Neuronal stem cell (in vitro differentiated cells): Measurements from ENCODE around the gene MTA3.
A peak's percentile ranks its signal among the peaks of the same experiment; 100 is the strongest.

ENCODE experiments used
- DNase-seq: peaks from one replicate; pipeline ENCODE4 v3.0.0-alpha.2; 2013; ENCODE audit warnings: low spot score
- H2AFZ ChIP-seq: one replicate; pipeline ENCODE4 v1.6.1; 2013; ENCODE audit warnings: mild to moderate bottlenecking, low read length, inconsistent platforms
- H2AK5ac ChIP-seq: 2 replicates; pipeline ENCODE4 v1.6.1; 2013; ENCODE audit warnings: low read depth, mild to moderate bottlenecking, inconsistent platforms, low read length, moderate library complexity, mixed read lengths
- H2BK120ac ChIP-seq: 2 replicates; pipeline ENCODE4 v1.6.1; 2013; ENCODE audit warnings: low read depth, mild to moderate bottlenecking, inconsistent platforms, low read length, moderate library complexity, mixed read lengths
- H2BK12ac ChIP-seq: one replicate; pipeline ENCODE4 v1.6.1; 2013; ENCODE audit warnings: low read length, inconsistent platforms
- H2BK15ac ChIP-seq: 2 replicates; pipeline ENCODE4 v1.6.1; 2013; ENCODE audit warnings: mild to moderate bottlenecking, low read length, inconsistent platforms, mixed read lengths
- H2BK5ac ChIP-seq: one replicate; pipeline ENCODE4 v1.6.1; 2013; ENCODE audit warnings: inconsistent platforms, mild to moderate bottlenecking, low read length, moderate library complexity
- H3K14ac ChIP-seq: one replicate; pipeline ENCODE4 v1.6.1; 2013; ENCODE audit warnings: low read length, inconsistent platforms
- H3K18ac ChIP-seq: 2 replicates; pipeline ENCODE4 v1.6.1; 2013; ENCODE audit warnings: low read length, inconsistent platforms
- H3K23ac ChIP-seq: 2 replicates; pipeline ENCODE4 v1.6.1; 2013; ENCODE audit warnings: low read depth, mild to moderate bottlenecking, mixed read lengths, low read length, inconsistent platforms; ENCODE audit not compliant: poor library complexity
- H3K27ac ChIP-seq: replicated peaks from 3 replicates; pipeline ENCODE4 v1.5.1; 2013; ENCODE audit warnings: low read length, inconsistent platforms
- H3K27me3 ChIP-seq, 3 experiments: 2 replicates each; pipeline ENCODE4 v1.6.1; 2013; ENCODE audit warnings: low read length in 3 of 3, mild to moderate bottlenecking in 2 of 3, inconsistent platforms in 1 of 3, low read depth in 1 of 3, mixed read lengths in 1 of 3, moderate library complexity in 1 of 3; ENCODE audit not compliant: control insufficient read depth in 3 of 3, insufficient read depth in 3 of 3
- H3K36me3 ChIP-seq, 2 donors: replicated peaks in 1 of 2; 2 replicates each; pipeline ENCODE4 v1.6.1; 2013; ENCODE audit warnings: low read length in 2 of 2; ENCODE audit not compliant: control insufficient read depth in 2 of 2, insufficient read depth in 2 of 2
- H3K4ac ChIP-seq: 2 replicates; pipeline ENCODE4 v1.6.1; 2013; ENCODE audit warnings: inconsistent platforms, mild to moderate bottlenecking, low read length, moderate library complexity
- H3K4me1 ChIP-seq, 2 donors: 1 replicate in 1 of 2; 2 replicates in 1 of 2; pipeline ENCODE4 v1.6.1; 2013; ENCODE audit warnings: low read length in 2 of 2, low read depth in 1 of 2; ENCODE audit not compliant: control insufficient read depth in 2 of 2, insufficient read depth in 1 of 2
- H3K4me2 ChIP-seq: one replicate; pipeline ENCODE4 v1.6.1; 2013; ENCODE audit warnings: mild to moderate bottlenecking, low read length, inconsistent platforms; ENCODE audit not compliant: insufficient read depth, poor library complexity, severe bottlenecking
- H3K4me3 ChIP-seq, 2 donors: 2 replicates each; pipeline ENCODE4 v1.5.1; 2013; ENCODE audit warnings: low read length in 2 of 2, mild to moderate bottlenecking in 2 of 2, inconsistent platforms in 1 of 2, moderate library complexity in 1 of 2
- H3K79me1 ChIP-seq: one replicate; pipeline ENCODE4 v1.6.1; 2013; ENCODE audit warnings: low read depth, mild to moderate bottlenecking, inconsistent platforms, low read length, moderate library complexity
- H3K9ac ChIP-seq: one replicate; pipeline ENCODE4 v1.6.1; 2013; ENCODE audit warnings: mild to moderate bottlenecking, low read depth, low read length, inconsistent platforms; ENCODE audit not compliant: poor library complexity
- H3K9me3 ChIP-seq, 2 donors: replicated peaks in 1 of 2; 2 replicates each; pipeline versions ENCODE3 to v1.6.1; 2013; ENCODE audit warnings: low read length in 2 of 2, mild to moderate bottlenecking in 2 of 2, inconsistent platforms in 1 of 2, low read depth in 1 of 2, mixed read lengths in 1 of 2, moderate library complexity in 1 of 2; ENCODE audit not compliant: control insufficient read depth in 2 of 2, insufficient read depth in 1 of 2
- H4K8ac ChIP-seq: one replicate; pipeline ENCODE4 v1.6.1; 2013; ENCODE audit warnings: low read depth, mild to moderate bottlenecking, inconsistent platforms, low read length, moderate library complexity
- H4K91ac ChIP-seq: one replicate; pipeline ENCODE4 v1.6.1; 2013; ENCODE audit warnings: low read length, low read depth, mild to moderate bottlenecking, inconsistent platforms; ENCODE audit not compliant: poor library complexity
- WGBS, 2 donors: extraction: QIAGEN DNeasy Blood & Tissue Kit; methylation state at CpG; one replicate each; pipeline ENCODE4 v1.1.7; 2013; ENCODE audit warnings: missing lambda C conversion rate in 2 of 2, mixed read lengths in 1 of 2; ENCODE audit not compliant: insufficient read length in 2 of 2, insufficient replicate concordance in 1 of 2; ENCODE audit errors: extremely low coverage in 2 of 2; 5-methylcytosine and 5-hydroxymethylcytosine counted together

Gene MTA3

GRCh38 chr2:42663106-42663780 is 94.8 kb downstream of the MTA3 start:
- Histone ChIP-seq H3K36me3 (peaks cover 1 to 23% of the 10 kb centered on the region in 2 donors), H2AK5ac (no peak overlapping the region), H3K4me1 (peaks cover 2 to 3% of the 10 kb centered on the region in 2 donors), H2BK15ac (no peak overlapping the region), H2BK5ac (no peak overlapping the region), H3K79me1 (no peaks in the 10 kb centered on the region), H3K4me3 (no peak overlapping the region), H4K8ac (no peak overlapping the region), H3K4me2 (no peak overlapping the region), H3K9ac (no peak overlapping the region), H3K14ac (no peak overlapping the region), H2BK12ac (no peak overlapping the region), H2AFZ (no peak overlapping the region), H3K4ac (no peak overlapping the region), H3K9me3 (no peaks in the 10 kb centered on the region), H3K27me3 (no peaks in the 10 kb centered on the region), H3K18ac (no peak overlapping the region), H3K23ac (no peak overlapping the region), H2BK120ac (no peak overlapping the region), H4K91ac (no peak overlapping the region), H3K27ac (peak overlapping the region; percentile 12)
- WGBS, 2 donors = no CpG with 5 or more reads among the region's 3 CpGs
- peak; percentile 63 for DNase-seq

- H3K4ac ChIP-seq = no peak overlapping the region
These were observed 95.4 kb downstream of the MTA3 start for GRCh38 chr2:42663828-42664227.

GRCh38 chr2:42673989-42674579 is 105.7 kb downstream of the MTA3 start:
- WGBS, 2 donors = no CpG with 5 or more reads among the region's 1 CpG

More at GRCh38 chr2:42663828-42664227, 95.4 kb downstream of the MTA3 start:
- Histone ChIP-seq H3K27me3 (no peaks in the 10 kb centered on the region), H2BK15ac (no peak overlapping the region), H3K23ac (no peak overlapping the region), H3K4me3 (no peak overlapping the region), H2AK5ac (no peak overlapping the region), H4K8ac (no peak overlapping the region), H3K9me3 (no peaks in the 10 kb centered on the region), H4K91ac (no peak overlapping the region), H2BK12ac (no peak overlapping the region), H3K4me1 (peaks cover 2 to 3% of the 10 kb centered on the region in 2 donors), H3K79me1 (no peaks in the 10 kb centered on the region), H2AFZ (no peak overlapping the region), H2BK120ac (no peak overlapping the region), H3K4me2 (no peak overlapping the region), H3K27ac (no peak overlapping the region), H2BK5ac (no peak overlapping the region), H3K36me3 (peaks cover 1 to 20% of the 10 kb centered on the region in 2 donors), H3K18ac (no peak overlapping the region), H3K9ac (no peak overlapping the region), H3K14ac (no peak overlapping the region)
- WGBS, 2 donors = no CpG with 5 or more reads among the region's 3 CpGs
- no peak for DNase-seq

GRCh38 chr2:42675815-42676214 is 107.4 kb downstream of the MTA3 start:
- Histone ChIP-seq H3K4me3 (no peak overlapping the region), H3K79me1 (no peaks in the 10 kb centered on the region), H3K14ac (no peak overlapping the region), H2BK5ac (no peak overlapping the region), H3K27ac (no peak overlapping the region), H4K91ac (no peak overlapping the region), H3K27me3 (no peaks in the 10 kb centered on the region), H3K9ac (no peak overlapping the region), H3K4me1 (peaks cover 0 to 3% of the 10 kb centered on the region in 2 donors), H3K4ac (no peak overlapping the region), H3K23ac (no peak overlapping the region), H2AK5ac (no peak overlapping the region), H4K8ac (no peak overlapping the region), H3K4me2 (no peak overlapping the region), H3K9me3 (peaks cover 0 to 2% of the 10 kb centered on the region in 2 donors), H3K36me3 (peaks cover 0 to 9% of the 10 kb centered on the region in 2 donors), H2BK120ac (no peak overlapping the region), H2BK12ac (no peak overlapping the region), H3K18ac (no peak overlapping the region), H2AFZ (no peak overlapping the region), H2BK15ac (no peak overlapping the region)
- DNase-seq = no peak
- WGBS, 2 donors = no CpG with 5 or more reads among the region's 2 CpGs

More at GRCh38 chr2:42673989-42674579, 105.7 kb downstream of the MTA3 start:
- Histone ChIP-seq H3K4me2 (no peak overlapping the region), H4K91ac (no peak overlapping the region), H2BK5ac (no peak overlapping the region), H4K8ac (no peak overlapping the region), H2BK120ac (no peak overlapping the region), H3K9me3 (peaks cover 0 to 2% of the 10 kb centered on the region in 2 donors), H3K79me1 (no peaks in the 10 kb centered on the region), H2BK12ac (no peak overlapping the region), H3K27ac (no peak overlapping the region), H3K23ac (no peak overlapping the region), H3K14ac (no peak overlapping the region), H2AFZ (no peak overlapping the region), H3K4me1 (peaks cover 0 to 3% of the 10 kb centered on the region in 2 donors), H3K27me3 (no peaks in the 10 kb centered on the region), H3K4me3 (no peak overlapping the region), H2AK5ac (no peak overlapping the region), H3K18ac (no peak overlapping the region), H2BK15ac (no peak overlapping the region), H3K9ac (no peak overlapping the region), H3K4ac (no peak overlapping the region), H3K36me3 (peaks cover 0 to 9% of the 10 kb centered on the region in 2 donors)
- DNase-seq = no peak
